ENCODE measurements around the gene LSM5. TPM values are rescaled to one million over a fixed set of nuclear protein-coding genes. Genes with fewer than 3 reads are reported as not detected.
"Not testable (repeated sequence)": the region's sequence is repeated elsewhere in the genome, so short reads cannot be mapped to it uniquely, and the experiment has no call there.

Gene LSM5
- total RNA-seq, 4 donors from 2014 or later, result 10.5 to 21.4 (median 14.1) TPM

DNA sequence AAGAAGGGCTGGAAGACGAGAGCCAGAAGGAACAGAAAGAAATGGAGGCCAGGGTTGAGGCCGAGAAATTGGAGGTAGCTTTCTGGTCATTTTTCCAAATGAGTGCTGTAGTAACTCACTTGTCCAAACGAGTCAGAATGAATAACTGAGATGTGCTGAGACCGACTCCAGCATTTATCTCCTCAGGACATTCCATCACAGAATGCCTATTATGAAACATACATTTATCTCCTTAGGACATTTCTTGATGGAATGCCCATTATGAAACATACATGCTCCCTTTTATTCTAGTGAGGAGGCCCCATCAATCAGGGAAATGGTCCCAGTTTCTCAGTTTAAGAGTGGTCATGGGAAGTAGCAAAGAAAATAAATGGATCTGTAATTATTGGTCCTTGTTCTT lies 21.6 kb upstream of the LSM5 start:
- TF ChIP-seq, protein P1, sequence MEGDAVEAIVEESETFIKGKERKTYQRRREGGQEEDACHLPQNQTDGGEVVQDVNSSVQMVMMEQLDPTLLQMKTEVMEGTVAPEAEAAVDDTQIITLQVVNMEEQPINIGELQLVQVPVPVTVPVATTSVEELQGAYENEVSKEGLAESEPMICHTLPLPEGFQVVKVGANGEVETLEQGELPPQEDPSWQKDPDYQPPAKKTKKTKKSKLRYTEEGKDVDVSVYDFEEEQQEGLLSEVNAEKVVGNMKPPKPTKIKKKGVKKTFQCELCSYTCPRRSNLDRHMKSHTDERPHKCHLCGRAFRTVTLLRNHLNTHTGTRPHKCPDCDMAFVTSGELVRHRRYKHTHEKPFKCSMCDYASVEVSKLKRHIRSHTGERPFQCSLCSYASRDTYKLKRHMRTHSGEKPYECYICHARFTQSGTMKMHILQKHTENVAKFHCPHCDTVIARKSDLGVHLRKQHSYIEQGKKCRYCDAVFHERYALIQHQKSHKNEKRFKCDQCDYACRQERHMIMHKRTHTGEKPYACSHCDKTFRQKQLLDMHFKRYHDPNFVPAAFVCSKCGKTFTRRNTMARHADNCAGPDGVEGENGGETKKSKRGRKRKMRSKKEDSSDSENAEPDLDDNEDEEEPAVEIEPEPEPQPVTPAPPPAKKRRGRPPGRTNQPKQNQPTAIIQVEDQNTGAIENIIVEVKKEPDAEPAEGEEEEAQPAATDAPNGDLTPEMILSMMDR (IDR thresholded peaks at IDR 0.05), result no peak
- DNase-seq (ENCODE audit: low spot score) (no peak), ATAC-seq (ENCODE audit: low FRiP score) (no peak)

DNA sequence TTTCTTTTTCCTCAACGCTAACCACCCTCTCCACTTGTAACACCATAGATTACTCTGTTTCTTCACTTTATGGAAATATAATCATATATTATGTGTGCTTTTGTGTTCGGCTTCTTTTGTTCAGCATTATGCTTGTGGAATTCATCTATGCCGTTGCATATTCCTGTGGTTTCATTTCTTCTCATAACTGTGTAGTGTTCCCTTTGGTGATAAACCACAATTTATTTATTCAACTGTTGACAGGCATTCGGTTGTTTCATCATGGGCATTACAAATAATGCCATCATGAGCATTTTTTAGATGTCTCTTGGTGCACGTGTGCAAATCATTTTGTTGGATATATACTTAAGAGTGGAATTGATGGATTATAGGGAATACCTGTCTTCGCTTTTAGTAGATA lies 17.2 kb upstream of the LSM5 start:
- TF ChIP-seq, protein P1 (IDR thresholded peaks at IDR 0.05), result no peak
- DNase-seq (ENCODE audit: low spot score) (no peak), ATAC-seq (ENCODE audit: low FRiP score) (no peak)

DNA sequence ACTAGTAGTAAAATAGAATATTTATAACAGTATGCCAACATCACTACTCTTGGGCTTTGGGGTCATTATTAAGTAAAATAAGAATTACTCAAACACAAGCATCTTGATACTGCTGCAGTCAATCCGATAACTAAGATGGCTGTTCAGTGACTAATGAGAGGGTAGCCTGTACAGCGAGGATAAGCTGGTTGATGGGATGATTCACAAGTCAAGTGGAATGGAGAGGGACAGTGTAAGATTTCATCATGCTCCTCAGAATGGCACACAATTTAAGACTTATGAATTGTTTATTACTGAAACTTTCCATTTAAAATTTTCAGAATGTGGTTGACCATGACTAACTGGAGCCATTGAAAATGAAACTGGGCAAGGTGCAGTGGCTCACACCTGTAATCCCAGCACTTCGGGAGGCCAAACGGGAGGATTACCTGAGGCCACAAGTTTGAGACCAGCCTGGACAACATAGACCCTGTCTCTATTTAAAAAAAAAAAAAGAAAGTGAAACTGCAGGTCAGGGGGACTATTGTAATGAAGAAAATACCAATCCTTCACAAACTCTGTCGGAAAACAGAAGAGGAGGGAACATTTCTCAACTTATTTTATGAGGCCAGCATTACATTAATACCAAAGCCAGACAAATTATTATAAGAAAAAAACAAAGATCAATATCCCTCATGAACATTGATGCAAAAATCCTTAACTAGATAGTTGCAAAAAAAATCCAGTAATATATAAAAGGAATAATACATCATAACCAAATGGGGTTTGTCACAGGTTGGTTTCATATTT lies 16.3 kb upstream of the LSM5 start:
- DNase-seq (ENCODE audit: low spot score) (no peak), ATAC-seq (ENCODE audit: low FRiP score) (no peak)
- TF ChIP-seq, protein P1 (IDR thresholded peaks at IDR 0.05), result no peak

DNA sequence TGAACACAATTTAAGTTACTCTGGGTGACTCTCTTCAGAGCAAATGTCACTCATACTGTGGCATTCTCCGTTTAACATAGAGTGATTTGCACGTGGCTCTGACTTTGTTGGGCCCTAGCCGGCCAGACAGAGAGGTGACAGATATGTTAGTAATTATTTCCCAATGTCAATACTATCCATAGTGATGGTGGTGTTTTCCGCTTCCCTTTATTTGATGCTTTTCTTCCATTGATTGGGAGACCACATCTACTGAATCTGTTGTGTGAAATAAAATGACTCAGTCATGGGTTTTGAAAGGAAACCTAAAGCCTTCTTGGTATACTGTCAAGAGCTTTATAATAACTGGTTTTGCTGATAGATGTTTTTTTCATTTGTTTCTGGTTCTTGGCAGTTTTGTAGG lies 12.5 kb upstream of the LSM5 start:
- TF ChIP-seq, protein P1 (IDR thresholded peaks at IDR 0.05), result no peak
- DNase-seq (ENCODE audit: low spot score), result no peak
- no peak for ATAC-seq (ENCODE audit: low FRiP score)

DNA sequence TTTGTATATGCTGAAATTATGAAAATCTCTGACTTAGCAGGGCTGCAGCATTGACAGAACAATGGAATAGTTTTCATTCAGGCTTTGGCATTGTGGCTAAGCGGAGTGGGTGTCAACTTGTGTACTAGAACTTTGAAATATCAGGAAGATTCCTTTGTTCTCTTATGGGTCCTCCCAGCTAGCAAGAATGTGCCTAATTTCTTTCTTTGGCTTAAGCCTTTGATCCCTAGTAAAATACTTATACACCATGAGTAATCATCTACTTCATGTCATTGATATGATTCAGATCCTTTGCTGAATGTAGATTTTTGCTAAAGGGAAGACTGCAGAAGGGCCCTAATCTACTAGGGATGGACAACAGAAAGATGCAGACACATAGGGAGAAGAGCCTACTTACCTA lies 11.3 kb upstream of the LSM5 start:
- DNase-seq (ENCODE audit: low spot score), result no peak
- TF ChIP-seq, protein P1 (IDR thresholded peaks at IDR 0.05), result no peak
- ATAC-seq (ENCODE audit: low FRiP score), result no peak

DNA sequence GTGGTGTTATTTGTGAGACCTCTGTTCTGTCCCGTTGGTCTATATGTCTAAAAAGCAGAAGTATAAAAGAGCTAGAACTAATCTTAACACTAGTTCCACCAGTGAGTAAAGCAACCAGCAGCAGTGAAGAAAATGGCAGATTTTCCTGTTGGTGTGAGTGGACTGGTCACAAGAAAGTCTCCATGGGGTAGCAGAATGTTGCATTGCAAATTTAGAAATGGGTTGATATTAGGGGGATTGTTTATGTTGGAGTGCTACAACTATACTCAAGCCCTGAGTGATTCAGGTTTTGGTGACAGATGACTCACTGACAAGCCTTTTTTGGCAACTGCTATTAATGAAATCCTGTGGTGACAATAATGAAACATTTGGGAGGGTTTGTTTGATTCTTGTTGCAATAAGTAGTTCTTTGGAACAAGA lies 10.8 kb upstream of the LSM5 start:
- no peak for ATAC-seq (ENCODE audit: low FRiP score)
- TF ChIP-seq, protein P1 (IDR thresholded peaks at IDR 0.05), result no peak
- DNase-seq (ENCODE audit: low spot score), result no peak

DNA sequence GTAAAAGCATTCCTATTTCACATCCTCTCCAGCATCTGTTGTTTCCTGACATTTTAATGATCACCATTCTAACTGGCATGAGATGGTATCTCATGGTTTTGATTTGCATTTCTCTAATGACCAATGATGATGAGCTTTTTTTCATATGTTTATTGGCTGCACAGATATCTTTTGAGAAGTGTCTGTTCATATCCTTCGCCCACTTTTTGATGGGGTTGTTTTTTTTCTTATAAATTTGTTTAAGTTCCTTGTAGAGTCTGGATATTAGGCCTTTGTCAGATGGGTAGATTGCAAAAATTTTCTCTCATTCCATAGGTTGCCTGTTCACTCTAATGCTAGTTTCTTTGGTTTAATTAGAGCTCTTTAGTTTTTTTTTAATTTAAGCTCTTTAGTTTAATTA lies 10.0 kb upstream of the LSM5 start:
- not testable (repeated sequence) for DNase-seq (ENCODE audit: low spot score); ATAC-seq (ENCODE audit: low FRiP score)

DNA sequence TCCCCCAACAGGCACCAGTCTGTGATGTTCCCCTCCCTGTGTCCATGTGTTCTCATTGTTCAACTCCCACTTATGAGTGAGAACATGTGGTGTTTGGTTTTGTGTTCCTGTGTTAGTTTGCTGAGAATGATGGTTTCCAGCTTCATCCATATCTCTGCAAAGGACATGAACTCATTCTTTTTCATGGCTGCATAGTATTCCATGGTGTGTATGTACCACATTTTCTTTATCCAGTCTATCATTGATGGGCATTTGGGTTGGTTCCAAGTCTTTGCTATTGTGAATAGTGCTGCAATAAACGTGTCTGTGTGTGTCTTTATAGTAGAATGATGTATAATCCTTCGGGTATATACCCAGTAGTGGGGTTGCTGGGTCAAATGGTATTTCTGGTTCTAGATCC lies 9.6 kb upstream of the LSM5 start:
- ATAC-seq (ENCODE audit: low FRiP score); DNase-seq (ENCODE audit: low spot score): not testable (repeated sequence)

Data from omental fat pad (tissue), 4 donors.